Activated CD4-positive, alpha-beta T cell treated with anti-CD3 and anti-CD28 coated beads for 36 hours (primary cell): ENCODE data around the gene KPNA1. TPM values are rescaled to one million over a fixed set of nuclear protein-coding genes. Genes with fewer than 3 reads are reported as not detected.
A peak's percentile ranks its signal among the peaks of the same experiment; 100 is the strongest.

Source experiments
- ATAC-seq: fragments of 200-7000 bp; cut with Tn5 transposase; one replicate; pipeline ENCODE4 v1.10.0; 2021; ENCODE audit warnings: mild to moderate bottlenecking, moderate library complexity
- CTCF ChIA-PET: fragments of 350-600 bp; sonication (Branson Sonifier 250); formaldehyde crosslinking; loops from one replicate; lab custom pipeline; 2021; ENCODE audit warnings: antibody characterized with exemption; lab: Charles Lee
- POLR2A ChIA-PET: fragments of 350-600 bp; sonication (Branson Sonifier 250); formaldehyde crosslinking; loops from one replicate; lab custom pipeline; 2021; ENCODE audit warnings: antibody characterized with exemption, inconsistent platforms; lab: Charles Lee
- DNase-seq: peaks from one replicate; pipeline ENCODE4 v3.0.0-alpha.2; 2020
- H3K27ac Mint-ChIP-seq: one replicate; pipeline ENCODE4 v1.8.0; 2021; ENCODE audit warnings: mixed read lengths
- H3K27me3 Mint-ChIP-seq: one replicate; pipeline ENCODE4 v1.8.0; 2021; ENCODE audit warnings: mixed read lengths
- H3K36me3 Mint-ChIP-seq: one replicate; pipeline ENCODE4 v1.8.0; 2021; ENCODE audit warnings: low read depth, mixed read lengths
- H3K4me1 Mint-ChIP-seq: one replicate; pipeline ENCODE4 v1.8.0; 2021; ENCODE audit warnings: mixed read lengths
- H3K4me3 Mint-ChIP-seq: one replicate; pipeline ENCODE4 v1.8.0; 2021; ENCODE audit warnings: mild to moderate bottlenecking, moderate library complexity, mixed read lengths
- H3K9me3 Mint-ChIP-seq: one replicate; pipeline ENCODE4 v1.8.0; 2021; ENCODE audit warnings: low read depth, mixed read lengths
- intact Hi-C, 2 experiments: fragments of 100-400 bp; cut with DNase I in 1 of 2; cut with micrococcal nuclease in 1 of 2; formaldehyde crosslinking; loops; one replicate each; pipeline versions ENCODE4 v1.14.2 to v1.15.1; 2022 to 2024; cut with DNase I, micrococcal nuclease
- total RNA-seq, 2 experiments: library from RNA; stranded (reverse); gene quantifications; one replicate each; pipeline ENCODE4 v1.2.3, GENCODE V29; 2021

Gene KPNA1
- total RNA-seq, 2 experiments from 2014 or later, result 37.5 to 42.6 TPM

- POLR2A ChIA-PET, result no interaction called here
- intact Hi-C loops, result loop anchor here (5.0 kb wide), 5 partner anchors 33 to 428 kb away; no protein-coding TSS in a partner anchor
- peaks cover 34% of the 10 kb centered on the region for H3K4me1 Mint-ChIP-seq
- H3K9me3 Mint-ChIP-seq, result no peaks in the 10 kb centered on the region
- H3K27me3 Mint-ChIP-seq, result no peaks in the 10 kb centered on the region
- ATAC-seq (no peak), DNase-seq (no peak)
- no peak overlapping the region for H3K4me3 Mint-ChIP-seq
- H3K27ac Mint-ChIP-seq, result no peak overlapping the region
- CTCF ChIA-PET, result interaction anchor here (0.7 kb wide), 1 partner anchor 11 kb away, joined by 3 read pairs; no protein-coding TSS in a partner anchor
- peaks cover 48% of the 10 kb centered on the region for H3K36me3 Mint-ChIP-seq
These were observed 15.4 kb upstream of the KPNA1 start for GRCh38 chr3:122530164-122530563.

GRCh38 chr3:122523317-122523716, 8.6 kb upstream of the KPNA1 start:
- peaks cover 2% of the 10 kb centered on the region for H3K36me3 Mint-ChIP-seq
- H3K9me3 Mint-ChIP-seq, result no peaks in the 10 kb centered on the region
- no peaks in the 10 kb centered on the region for H3K27me3 Mint-ChIP-seq
- peaks cover 6% of the 10 kb centered on the region for H3K4me1 Mint-ChIP-seq
- no peak overlapping the region for H3K4me3 Mint-ChIP-seq
- ATAC-seq (no peak), DNase-seq (no peak)
- ChIA-PET CTCF (interaction anchor here (1.2 kb wide), 1 partner anchor 14 kb away, joined by 4 read pairs; no protein-coding TSS in a partner anchor), POLR2A (no interaction called here)
- no peak overlapping the region for H3K27ac Mint-ChIP-seq
- intact Hi-C loops, result no loop called here

- no peak for DNase-seq
- CTCF ChIA-PET, result no interaction called here
- no peaks in the 10 kb centered on the region for H3K36me3 Mint-ChIP-seq
- H3K9me3 Mint-ChIP-seq, result no peaks in the 10 kb centered on the region
- ATAC-seq, result no peak
- no peaks in the 10 kb centered on the region for H3K27me3 Mint-ChIP-seq
- intact Hi-C loops, result no loop called here
- H3K27ac Mint-ChIP-seq, result no peak overlapping the region
- H3K4me1 Mint-ChIP-seq, result peaks cover 6% of the 10 kb centered on the region
- H3K4me3 Mint-ChIP-seq, result no peak overlapping the region
- POLR2A ChIA-PET, result no interaction called here
These were observed 6.1 kb upstream of the KPNA1 start for GRCh38 chr3:122520861-122521260.

GRCh38 chr3:122519693-122520092, 5.0 kb upstream of the KPNA1 start:
- intact Hi-C loops, result loop anchor here in 1 of 2 experiments (5.0 kb wide), 1 partner anchor 857 kb away; the partner anchor contains the start of gene HCLS1
- ATAC-seq, result no peak
- DNase-seq, result no peak
- Mint-ChIP-seq H3K9me3 (no peaks in the 10 kb centered on the region), H3K27ac (no peak overlapping the region), H3K27me3 (no peaks in the 10 kb centered on the region), H3K4me3 (no peak overlapping the region), H3K4me1 (peaks cover 9% of the 10 kb centered on the region), H3K36me3 (no peaks in the 10 kb centered on the region)
- POLR2A ChIA-PET, result no interaction called here
- CTCF ChIA-PET, result interaction anchor here (1.8 kb wide), 1 partner anchor 12 kb away, joined by 7 read pairs; no protein-coding TSS in a partner anchor

GRCh38 chr3:122516846-122517360, 2.2 kb upstream of the KPNA1 start:
- Mint-ChIP-seq H3K36me3 (no peaks in the 10 kb centered on the region), H3K9me3 (no peaks in the 10 kb centered on the region), H3K4me1 (peaks cover 25% of the 10 kb centered on the region), H3K27me3 (no peaks in the 10 kb centered on the region), H3K27ac (no peak overlapping the region), H3K4me3 (no peak overlapping the region)
- POLR2A ChIA-PET, result interaction anchor here (0.6 kb wide), 1 partner anchor 101 kb away, joined by 3 read pairs; the partner anchor contains the start of gene WDR5B
- intact Hi-C loops, result loop anchor here in 1 of 2 experiments (5.0 kb wide), 1 partner anchor 855 kb away; the partner anchor contains the start of gene HCLS1
- CTCF ChIA-PET, result interaction anchor here (1.4 kb wide), 1 partner anchor 59 kb away, joined by 3 read pairs; no protein-coding TSS in a partner anchor
- DNase-seq (no peak), ATAC-seq (no peak)

- intact Hi-C loops, result loop anchor here (2.0 to 5.0 kb wide), 3 partner anchors 17 to 854 kb away; partner anchors contain the start of gene HCLS1 (in 1 of the 2)
- DNase-seq, result no peak
- Mint-ChIP-seq H3K27me3 (no peaks in the 10 kb centered on the region), H3K27ac (no peak overlapping the region), H3K4me1 (peaks cover 35% of the 10 kb centered on the region), H3K36me3 (peaks cover 7% of the 10 kb centered on the region), H3K4me3 (no peak overlapping the region), H3K9me3 (no peaks in the 10 kb centered on the region)
- ChIA-PET POLR2A (no interaction called here), CTCF (interaction anchor here (0.7 to 1.4 kb wide), 3 partner anchors 19 to 132 kb away, joined by 3 read pairs; partner anchors contain the start of gene FAM162A)
- no peak for ATAC-seq
These were observed 1.1 kb upstream of the KPNA1 start for GRCh38 chr3:122515870-122516269.

GRCh38 chr3:122515020-122515468, 305 bp upstream of the KPNA1 start:
- H3K36me3 Mint-ChIP-seq, result peaks cover 10% of the 10 kb centered on the region
- no peaks in the 10 kb centered on the region for H3K27me3 Mint-ChIP-seq
- ATAC-seq (peak; percentile 5), DNase-seq (no peak)
- no peaks in the 10 kb centered on the region for H3K9me3 Mint-ChIP-seq
- peak overlapping the region; percentile 65 for H3K27ac Mint-ChIP-seq
- intact Hi-C loops, result loop anchor here (2.0 to 5.0 kb wide), 3 partner anchors 18 to 853 kb away; partner anchors contain the start of gene HCLS1 (in 1 of the 2)
- H3K4me1 Mint-ChIP-seq, result peaks cover 38% of the 10 kb centered on the region
- H3K4me3 Mint-ChIP-seq, result peak overlapping the region; percentile 77
- ChIA-PET POLR2A (interaction anchor here (0.7 to 1.6 kb wide), 6 partner anchors 19 to 172 kb away, joined by 3 to 8 read pairs (median 4); partner anchors contain the start of genes FAM162A and WDR5B), CTCF (interaction anchor here (0.6 to 1.9 kb wide), 4 partner anchors 82 to 160 kb away, joined by 3 to 5 read pairs (median 3); partner anchors contain the start of gene FAM162A)

- intact Hi-C loops, result loop anchor here (1.0 to 5.0 kb wide), 12 partner anchors 16 to 969 kb away; partner anchors contain the start of genes WDR5B (in 2 of the 2), FAM162A (in 1 of the 2), HSPBAP1 (in 1 of the 2) and PARP14 (in 1 of the 2)
- Mint-ChIP-seq H3K36me3 (peaks cover 18% of the 10 kb centered on the region), H3K4me3 (peak overlapping the region; percentile 77), H3K9me3 (peaks cover 3% of the 10 kb centered on the region), H3K27me3 (no peaks in the 10 kb centered on the region), H3K4me1 (peaks cover 45% of the 10 kb centered on the region), H3K27ac (peak overlapping the region; percentile 84)
- DNase-seq (no peak), ATAC-seq (no peak)
- ChIA-PET POLR2A (interaction anchor here (0.6 to 1.6 kb wide), 3 partner anchors 21 to 31 kb away, joined by 3 to 8 read pairs (median 3); no protein-coding TSS in a partner anchor), CTCF (interaction anchor here (1.0 to 2.8 kb wide), 6 partner anchors 17 to 166 kb away, joined by 3 to 13 read pairs (median 4); partner anchors contain the start of gene FAM162A)
These were observed 1.2 kb downstream of the KPNA1 start for GRCh38 chr3:122513386-122514122.

GRCh38 chr3:122512284-122512683, 2.5 kb downstream of the KPNA1 start:
- peaks cover 57% of the 10 kb centered on the region for H3K4me1 Mint-ChIP-seq
- no peak overlapping the region for H3K27ac Mint-ChIP-seq
- intact Hi-C loops, result loop anchor here (5.0 kb wide), 3 partner anchors 95 to 690 kb away; partner anchors contain the start of genes HSPBAP1 (in 1 of the 2), SEC22A (in 1 of the 2) and WDR5B (in 1 of the 2)
- peaks cover 3% of the 10 kb centered on the region for H3K9me3 Mint-ChIP-seq
- ATAC-seq (no peak), DNase-seq (no peak)
- POLR2A ChIA-PET, result interaction anchor here (0.7 kb wide), 1 partner anchor 245 kb away, joined by 5 read pairs; no protein-coding TSS in a partner anchor
- no peak overlapping the region for H3K4me3 Mint-ChIP-seq
- CTCF ChIA-PET, result interaction anchor here (1.1 to 2.8 kb wide), 2 partner anchors 52 to 167 kb away, joined by 3 to 13 read pairs; no protein-coding TSS in a partner anchor
- H3K36me3 Mint-ChIP-seq, result peaks cover 21% of the 10 kb centered on the region
- no peaks in the 10 kb centered on the region for H3K27me3 Mint-ChIP-seq

- Mint-ChIP-seq H3K4me3 (no peak overlapping the region), H3K27ac (no peak overlapping the region), H3K27me3 (no peaks in the 10 kb centered on the region), H3K4me1 (peaks cover 64% of the 10 kb centered on the region), H3K36me3 (peaks cover 21% of the 10 kb centered on the region), H3K9me3 (peaks cover 3% of the 10 kb centered on the region)
- intact Hi-C loops, result loop anchor here (5.0 kb wide), 3 partner anchors 94 to 691 kb away; partner anchors contain the start of genes HSPBAP1 (in 1 of the 2), SEC22A (in 1 of the 2) and WDR5B (in 1 of the 2)
- ATAC-seq (no peak), DNase-seq (no peak)
- CTCF ChIA-PET, result interaction anchor here (1.3 kb wide), 1 partner anchor 118 kb away, joined by 4 read pairs; no protein-coding TSS in a partner anchor
- POLR2A ChIA-PET, result interaction anchor here (0.7 kb wide), 1 partner anchor 127 kb away, joined by 3 read pairs; the partner anchor contains the start of gene FAM162A
These were observed 3.7 kb downstream of the KPNA1 start for GRCh38 chr3:122510878-122511535.
